K562 (cell line): ENCODE measurements around the gene PTGER4. TPM values are rescaled to one million over a fixed set of nuclear protein-coding genes. Genes with fewer than 3 reads are reported as not detected.

Experiments
- ATAC-seq: fragments of 200-7000 bp; cut with Tn5 transposase; 3 replicates; pipeline ENCODE4 v1.9.1; 2020; ENCODE audit warnings: moderate library complexity
- BruUV-seq: library from RNA; stranded (reverse); fragments of 400-500 nt; replicated peaks from 2 replicates; lab custom pipeline; 2021; lab: Mats Ljungman, UMichigan
- CTCF ChIA-PET: fragments of 300-600 bp; formaldehyde crosslinking; extraction: SDS; loops from one replicate; lab custom pipeline; 2021; ENCODE audit warnings: low intra/inter-chr PET ratio; lab: Yijun Ruan, JAX
- POLR2A ChIA-PET: fragments of 300-600, 350-650 bp; sonication (Branson Sonifier 250); formaldehyde crosslinking; extraction: SDS; loops from one replicate; lab custom pipeline; 2021; ENCODE audit warnings: antibody characterized with exemption, inconsistent platforms; lab: Yijun Ruan, JAX
- DNase-seq, 4 experiments: peaks; one replicate each; pipeline versions ENCODE4 v3.0.0 to v3.0.0-alpha.2; 2011 to 2018; ENCODE audit warnings: low spot score in 3 of 4, mixed read lengths in 3 of 4; ENCODE audit errors: extremely low read depth in 1 of 4
- FAIRE-seq: peaks from 2 replicates; lab custom pipeline; 2011; peaks lifted over from hg19 to GRCh38; lab: Jason Lieb, UNC
- H2AFZ ChIP-seq: 2 replicates; pipeline ENCODE4 v1.6.0; 2011; ENCODE audit warnings: low read depth, low read length, control low read depth, inconsistent platforms
- H3K27ac ChIP-seq: fragments of 200-600 bp; 3 replicates; pipeline ENCODE4 v1.8.0; 2011; ENCODE audit warnings: low read depth, mild to moderate bottlenecking, control low read depth, inconsistent platforms, low read length, moderate library complexity, mixed read lengths; ENCODE audit errors: extremely low read depth
- H3K27me3 ChIP-seq, 2 experiments: fragments of 300-600 bp in 1 of 2; 2 replicates in 1 of 2; 3 replicates in 1 of 2; pipeline versions ENCODE4 v1.6.0 to v1.8.0; 2011; ENCODE audit warnings: inconsistent platforms in 2 of 2, low read length in 2 of 2, mild to moderate bottlenecking in 1 of 2, mixed read lengths in 1 of 2, moderate library complexity in 1 of 2; ENCODE audit not compliant: control insufficient read depth in 2 of 2, insufficient read depth in 2 of 2
- H3K36me3 ChIP-seq: fragments of 300-600 bp; 3 replicates; pipeline ENCODE4 v1.8.0; 2011; ENCODE audit warnings: mild to moderate bottlenecking, low read length, inconsistent platforms; ENCODE audit not compliant: control insufficient read depth, insufficient read depth
- H3K4me1 ChIP-seq, 2 experiments: fragments of 200-600 bp in 1 of 2; replicated peaks in 1 of 2; 2 replicates in 1 of 2; 3 replicates in 1 of 2; pipeline versions ENCODE4 v1.5.1 to v1.8.0; 2011; ENCODE audit warnings: inconsistent platforms in 2 of 2, low read length in 2 of 2, mild to moderate bottlenecking in 1 of 2, mixed read lengths in 1 of 2, moderate library complexity in 1 of 2; ENCODE audit not compliant: control insufficient read depth in 2 of 2, insufficient read depth in 2 of 2
- H3K4me2 ChIP-seq: 2 replicates; pipeline ENCODE4 v1.6.1; 2011; ENCODE audit warnings: low read length, control low read depth, inconsistent platforms, mixed read lengths; ENCODE audit not compliant: insufficient read depth
- H3K4me3 ChIP-seq: fragments of 200-600 bp; sonication (generic), shearing (Covaris generic); 2 replicates; pipeline ENCODE4 v1.5.1; 2016; ENCODE audit warnings: control low read depth, inconsistent platforms
- H3K79me2 ChIP-seq: fragments of 200-600 bp; 3 replicates; pipeline ENCODE4 v1.8.0; 2011; ENCODE audit warnings: low read length, inconsistent platforms; ENCODE audit not compliant: control insufficient read depth, insufficient read depth
- H3K9ac ChIP-seq, 2 experiments: 2 replicates each; pipeline versions ENCODE4 v1.6.0 to v1.6.1; 2011; ENCODE audit warnings: low read depth in 2 of 2, low read length in 2 of 2, control low read depth in 1 of 2, inconsistent platforms in 1 of 2, mild to moderate bottlenecking in 1 of 2, mixed read lengths in 1 of 2; ENCODE audit not compliant: insufficient read depth in 1 of 2
- H3K9me1 ChIP-seq: one replicate; pipeline ENCODE4 v1.6.0; 2011; ENCODE audit warnings: inconsistent platforms, mild to moderate bottlenecking, low read length, moderate library complexity; ENCODE audit not compliant: control insufficient read depth, insufficient read depth
- H3K9me3 ChIP-seq: replicated peaks from 2 replicates; pipeline ENCODE4 v1.5.1; 2011; ENCODE audit warnings: low read depth, low read length, inconsistent platforms; ENCODE audit not compliant: control insufficient read depth, insufficient read depth
- H4K20me1 ChIP-seq: replicated peaks from 2 replicates; pipeline ENCODE4 v1.6.1; 2011; ENCODE audit warnings: low read length, inconsistent platforms, mixed read lengths; ENCODE audit not compliant: control insufficient read depth, insufficient read depth
- BCLAF1 ChIP-seq, 2 experiments: fragments of 450-650 bp in 1 of 2; IDR thresholded peaks; 2 replicates each; pipeline ENCODE4 v1.6.1; 2011 to 2017; ENCODE audit warnings: low read depth in 2 of 2, antibody characterized with exemption in 1 of 2, borderline replicate concordance in 1 of 2, low read length in 1 of 2, mild to moderate bottlenecking in 1 of 2, mixed read lengths in 1 of 2; ENCODE audit not compliant: control insufficient read depth in 1 of 2
- BRD4 ChIP-seq: fragments of 200-600 bp; sonication (generic); IDR thresholded peaks from 2 replicates; pipeline ENCODE4 v1.6.1; 2017; ENCODE audit warnings: inconsistent platforms
- CBFA2T3 ChIP-seq: fragments of 450-650 bp; IDR thresholded peaks from 2 replicates; pipeline ENCODE4 v1.6.1; 2017
- CEBPB ChIP-seq: fragments of 450-650 bp; IDR thresholded peaks from 2 replicates; pipeline ENCODE4 v1.6.1; 2016; ENCODE audit warnings: missing genetic modification characterization, missing compliant biosample characterization
- CHD4 ChIP-seq: fragments of 200-600 bp; sonication (generic); IDR thresholded peaks from 3 replicates; pipeline ENCODE4 v1.6.1; 2012; ENCODE audit warnings: low read depth, mild to moderate bottlenecking, mixed read lengths, low read length, inconsistent platforms; ENCODE audit not compliant: insufficient read depth, insufficient replicate concordance, poor library complexity, severe bottlenecking
- E2F3 ChIP-seq: fragments of 250-450 bp; sonication (Bioruptor Pico); IDR thresholded peaks from 2 replicates; pipeline ENCODE4 v1.4.0; 2020; ENCODE audit warnings: mild to moderate bottlenecking
- FOXA3 ChIP-seq, 2 experiments: fragments of 450-650 bp in 1 of 2; sonication (generic) in 1 of 2; formaldehyde crosslinking; IDR thresholded peaks in 1 of 2; conservative IDR thresholded peaks in 1 of 2; 2 replicates each; pipeline versions ENCODE4 v1.4.0 to v1.8.0; 2020 to 2022; ENCODE audit warnings: mild to moderate bottlenecking in 2 of 2, missing genetic modification reagents in 1 of 2
- FOXK1 ChIP-seq: sonication (generic); formaldehyde crosslinking; IDR thresholded peaks from 2 replicates; pipeline ENCODE4 v1.8.0; 2022; ENCODE audit warnings: missing genetic modification reagents, mild to moderate bottlenecking, borderline replicate concordance
- JUNB ChIP-seq: fragments of 450-650 bp; formaldehyde crosslinking; conservative IDR thresholded peaks from 2 replicates; pipeline ENCODE4 v1.4.0; 2020; ENCODE audit warnings: mild to moderate bottlenecking
- PPARD ChIP-seq: fragments of 250-450 bp; sonication (Bioruptor Pico); IDR thresholded peaks from 2 replicates; pipeline ENCODE4 v1.8.0; 2022; ENCODE audit warnings: inconsistent platforms, mild to moderate bottlenecking, moderate library complexity
- SP2 ChIP-seq: IDR thresholded peaks from 2 replicates; pipeline ENCODE4 v1.6.1; 2011; ENCODE audit warnings: mild to moderate bottlenecking, low read depth, low read length, moderate library complexity; ENCODE audit not compliant: poor library complexity, severe bottlenecking; ENCODE audit errors: extremely low read depth
- STAT5A ChIP-seq: IDR thresholded peaks from 2 replicates; pipeline ENCODE4 v1.6.1; 2012; ENCODE audit warnings: low read length, inconsistent platforms, borderline replicate concordance
- TCF3 ChIP-seq: sonication (generic); formaldehyde crosslinking; IDR thresholded peaks from 2 replicates; pipeline ENCODE4 v1.4.0; 2020; ENCODE audit warnings: mild to moderate bottlenecking, missing genetic modification reagents
- ZC3H4 ChIP-seq: sonication (generic); formaldehyde crosslinking; IDR thresholded peaks from 2 replicates; pipeline ENCODE4 v1.9.0; 2021; ENCODE audit warnings: missing genetic modification reagents, borderline replicate concordance
- ZNF644 ChIP-seq: fragments of 200-800 bp; sonication (Bioruptor generic); IDR thresholded peaks from 2 replicates; pipeline ENCODE4 v1.6.1; 2016; ENCODE audit warnings: low read depth, missing genetic modification characterization, missing compliant biosample characterization
- in situ Hi-C: fragments of 300-500 bp; cut with MboI; formaldehyde crosslinking; loops from 4 replicates; pipeline ENCODE4 v1.15.0; 2018; ENCODE audit warnings: inconsistent platforms, mixed read lengths
- intact Hi-C: fragments of 100-400 bp; cut with micrococcal nuclease; formaldehyde crosslinking; loops from 2 replicates; pipeline ENCODE4 v1.14.2; 2022
- polyA plus RNA-seq, 8 experiments: library from polyadenylated mRNA; depleted of rRNA in 4 of 8; stranded (reverse) in 5 of 8; unstranded in 3 of 8; fragments of >200 nt; fragmentation: Nextera tagmentation in 2 of 8; fragmentation: Illumina TruSeq in 1 of 8; extraction: Ambion mirVana in 2 of 8; extraction: Trizol in 1 of 8; gene quantifications; 2 replicates each; pipeline versions ENCODE4 v1.2.1 to v1.2.3, GENCODE V29; 2011 to 2014; ENCODE audit warnings: inconsistent platforms in 1 of 8, missing spikeins in 1 of 8
- total RNA-seq, 7 experiments: library from RNA; depleted of rRNA in 6 of 7; stranded (reverse); fragments of >200 nt in 6 of 7; fragmentation: Illumina TruSeq in 2 of 7; extraction: Trizol in 2 of 7; gene quantifications; 2 replicates each; pipeline versions ENCODE4 v1.2.1 to v1.2.3, GENCODE V29; 2011 to 2021; ENCODE audit warnings: low replicate concordance in 1 of 7
- TF ChIP-seq, protein P1 (sequence below): IDR thresholded peaks from 3 replicates; pipeline ENCODE4 v1.6.1; 2011; ENCODE audit warnings: borderline replicate concordance, mild to moderate bottlenecking; ENCODE audit not compliant: insufficient read length, insufficient read depth
- TF ChIP-seq, protein P2 (sequence below), 2 experiments: fragments of 250-450 bp in 1 of 2; fragments of 450-650 bp in 1 of 2; sonication (Bioruptor Pico) in 1 of 2; IDR thresholded peaks; 2 replicates each; pipeline versions ENCODE4 v1.6.1 to v1.8.0; 2016 to 2021; ENCODE audit warnings: mild to moderate bottlenecking in 2 of 2, moderate library complexity in 2 of 2, missing compliant biosample characterization in 1 of 2, missing genetic modification characterization in 1 of 2

The PTGER4 gene
- total and polyA plus RNA-seq, 9 of the 15 experiments (the other 6 are each of a cell fraction or from before 2014, with no cell fraction given): 0.31 TPM; not detected in 8

DNA sequence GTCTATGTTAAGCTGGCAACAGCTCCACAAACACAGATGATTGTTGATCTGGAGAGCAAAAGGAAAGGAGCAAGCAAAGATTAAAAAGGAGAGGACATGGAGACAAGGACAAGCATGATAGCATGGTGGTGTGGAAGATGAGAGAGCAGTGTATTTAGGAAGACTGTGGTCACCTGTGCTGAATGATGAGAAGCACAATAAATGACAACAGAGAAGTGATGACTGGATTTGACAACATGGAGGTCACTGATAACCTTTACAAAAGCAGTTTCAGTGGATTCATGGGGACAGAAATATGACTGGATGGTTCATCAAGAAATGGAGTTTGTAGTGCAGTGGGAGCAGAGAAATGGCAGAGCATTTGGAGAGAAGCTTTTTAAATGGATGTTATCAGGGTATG lies 55.9 kb downstream of the PTGER4 start:
- Histone ChIP-seq H3K4me1 (peaks cover 0 to 7% of the 10 kb centered on the region in 2 experiments; a peak in 2 of 5 replicates), H3K27ac (no peak overlapping the region), H3K9me1 (no peaks in the 10 kb centered on the region), H4K20me1 (peaks cover 3% of the 10 kb centered on the region; the same call in 1 of the 2 replicates), H3K27me3 (no peaks in the 10 kb centered on the region), H3K4me3 (no peak overlapping the region), H3K9me3 (peaks cover 3% of the 10 kb centered on the region; the same call in 1 of the 2 replicates), H3K79me2 (no peaks in the 10 kb centered on the region), H3K4me2 (no peak overlapping the region), H3K9ac (no peak overlapping the region), H3K36me3 (peaks cover 3% of the 10 kb centered on the region; the same call in 1 of the 3 replicates), H2AFZ (no peak overlapping the region)
- ChIA-PET CTCF (interaction anchor here (0.5 to 2.0 kb wide), 7 partner anchors 9 to 1157 kb away, joined by 3 to 9 read pairs (median 4); no protein-coding TSS in a partner anchor), POLR2A (interaction anchor here (0.6 kb wide), 1 partner anchor 388 kb away, joined by 3 read pairs; no protein-coding TSS in a partner anchor)
- ATAC-seq (no peak), DNase-seq (peak in 1 of 4 experiments; percentile 16), FAIRE-seq (no peak)
- intact Hi-C loops (loop anchor here (1.0 to 5.0 kb wide), 4 partner anchors 47 to 1021 kb away; no protein-coding TSS in a partner anchor), in situ Hi-C loops (no loop called here)
- TF ChIP-seq FOXA3 (CRISPR knock-in tag; conservative IDR thresholded peaks at IDR 0.05 in 1 of 2, IDR thresholded peaks at IDR 0.05 in 1 of 2) (no peak), BRD4 (no peak), CEBPB (no peak), E2F3 (CRISPR knock-in tag) (no peak), FOXK1 (CRISPR knock-in tag) (no peak), SP2 (no peak), CHD4 (no peak), STAT5A (no peak), TCF3 (CRISPR knock-in tag) (peak; percentile 62), CBFA2T3 (peak; percentile 54), ZNF644 (tag) (no peak), PPARD (CRISPR knock-in tag) (no peak), ZC3H4 (CRISPR knock-in tag) (no peak), BCLAF1 (IDR thresholded peaks at IDR 0.05; ENCODE audit: borderline replicate concordance in 1 of 2, control insufficient read depth in 1 of 2, low read depth in 2 of 2, low read length in 1 of 2) (no peak), JUNB (CRISPR knock-in tag) (no peak)
- TF ChIP-seq, protein P1, sequence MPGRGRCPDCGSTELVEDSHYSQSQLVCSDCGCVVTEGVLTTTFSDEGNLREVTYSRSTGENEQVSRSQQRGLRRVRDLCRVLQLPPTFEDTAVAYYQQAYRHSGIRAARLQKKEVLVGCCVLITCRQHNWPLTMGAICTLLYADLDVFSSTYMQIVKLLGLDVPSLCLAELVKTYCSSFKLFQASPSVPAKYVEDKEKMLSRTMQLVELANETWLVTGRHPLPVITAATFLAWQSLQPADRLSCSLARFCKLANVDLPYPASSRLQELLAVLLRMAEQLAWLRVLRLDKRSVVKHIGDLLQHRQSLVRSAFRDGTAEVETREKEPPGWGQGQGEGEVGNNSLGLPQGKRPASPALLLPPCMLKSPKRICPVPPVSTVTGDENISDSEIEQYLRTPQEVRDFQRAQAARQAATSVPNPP: no peak
- TF ChIP-seq, protein P2, sequence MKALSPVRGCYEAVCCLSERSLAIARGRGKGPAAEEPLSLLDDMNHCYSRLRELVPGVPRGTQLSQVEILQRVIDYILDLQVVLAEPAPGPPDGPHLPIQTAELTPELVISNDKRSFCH (CRISPR knock-in tag; IDR thresholded peaks at IDR 0.05): no peak
- TF ChIP-seq, protein P2 (tag; IDR thresholded peaks at IDR 0.05): peak; percentile 99
- BruUV-seq: no TSS peak
